OCI-LY7 (cell line): ENCODE measurements around the gene BRD7. TPM values are rescaled to one million over a fixed set of nuclear protein-coding genes. Genes with fewer than 3 reads are reported as not detected.

Source experiments
- BruUV-seq: library from RNA; stranded (reverse); fragments of 400-500 nt; replicated peaks from 2 replicates; lab custom pipeline; 2021; lab: Mats Ljungman, UMichigan
- CTCF ChIA-PET: fragments of 300-600 bp; sonication (Branson Sonifier 250); formaldehyde crosslinking; loops from one replicate; lab custom pipeline; 2022; ENCODE audit warnings: antibody characterized with exemption; ENCODE audit not compliant: unreplicated experiment; lab: Charles Lee
- POLR2A ChIA-PET: fragments of 300-600 bp; sonication (Branson Sonifier 250); formaldehyde crosslinking; loops from one replicate; lab custom pipeline; 2022; ENCODE audit warnings: antibody characterized with exemption; lab: Charles Lee
- DNase-seq: peaks from one replicate; pipeline ENCODE4 v3.0.0-alpha.2; 2015; ENCODE audit warnings: low spot score
- H2AFZ ChIP-seq: fragments of 200-600 bp; sonication (generic), shearing (Covaris generic); 2 replicates; pipeline ENCODE4 v1.6.1; 2014; ENCODE audit warnings: mild to moderate bottlenecking, antibody characterized with exemption, low read length, moderate library complexity
- H3K27ac ChIP-seq: fragments of 200-600 bp; sonication (generic); 2 replicates; pipeline ENCODE4 v1.5.1; 2014; ENCODE audit warnings: mixed run types, low read depth, mild to moderate bottlenecking, moderate library complexity, low read length, inconsistent platforms; ENCODE audit not compliant: poor library complexity, severe bottlenecking
- H3K36me3 ChIP-seq: fragments of 200-600 bp; sonication (generic); 2 replicates; pipeline ENCODE4 v1.6.1; 2014; ENCODE audit warnings: mild to moderate bottlenecking, antibody characterized with exemption, low read length, moderate library complexity, mixed read lengths; ENCODE audit not compliant: insufficient read depth
- H3K4me1 ChIP-seq: fragments of 200-600 bp; sonication (generic); 2 replicates; pipeline ENCODE4 v1.5.1; 2014; ENCODE audit warnings: mild to moderate bottlenecking, low read length; ENCODE audit not compliant: insufficient read depth, poor library complexity, severe bottlenecking
- H3K4me2 ChIP-seq: fragments of 200-600 bp; sonication (generic); 2 replicates; pipeline ENCODE4 v1.6.1; 2014; ENCODE audit warnings: mild to moderate bottlenecking, low read length
- H3K4me3 ChIP-seq: fragments of 200-600 bp; sonication (generic); 2 replicates; pipeline ENCODE4 v1.5.1; 2014; ENCODE audit warnings: mild to moderate bottlenecking, low read depth, low read length; ENCODE audit not compliant: poor library complexity, severe bottlenecking
- H3K79me2 ChIP-seq: fragments of 200-600 bp; sonication (generic); 2 replicates; pipeline ENCODE4 v1.6.1; 2016; ENCODE audit warnings: low read depth, mild to moderate bottlenecking, low read length, moderate library complexity, mixed read lengths; ENCODE audit not compliant: insufficient read depth
- H3K9me2 ChIP-seq: fragments of 200-600 bp; sonication (generic); 2 replicates; pipeline ENCODE4 v1.6.1; 2016; ENCODE audit warnings: mild to moderate bottlenecking, low read length, mixed read lengths; ENCODE audit not compliant: insufficient read depth
- H3K9me3 ChIP-seq: fragments of 200-600 bp; sonication (generic); 2 replicates; pipeline ENCODE4 v1.6.1; 2014; ENCODE audit warnings: mild to moderate bottlenecking, mixed run types, low read length, mixed read lengths
- H4K20me1 ChIP-seq: fragments of 200-600 bp; sonication (generic); 2 replicates; pipeline ENCODE4 v1.6.1; 2014; ENCODE audit warnings: mild to moderate bottlenecking, antibody characterized with exemption, low read length, moderate library complexity, mixed read lengths; ENCODE audit not compliant: insufficient read depth
- EZH2phosphoT487 ChIP-seq: fragments of 200-600 bp; sonication (generic); IDR thresholded peaks from 2 replicates; pipeline ENCODE4 v1.6.1; 2018; ENCODE audit warnings: low read depth, borderline replicate concordance, mild to moderate bottlenecking, mixed run types, antibody characterized with exemption, low read length, moderate library complexity, mixed read lengths
- intact Hi-C: fragments of 100-400 bp; cut with micrococcal nuclease; formaldehyde crosslinking; loops from one replicate; pipeline ENCODE4 v1.10.0; 2022; ENCODE audit not compliant: unreplicated experiment
- total RNA-seq, 2 experiments: library from RNA; depleted of rRNA in 1 of 2; stranded (reverse); fragments of >200 nt in 1 of 2; shearing (Covaris generic) in 1 of 2; gene quantifications; 2 replicates each; pipeline ENCODE4 v1.2.3, GENCODE V29; 2014 to 2022
- TF ChIP-seq, protein P1 (sequence below): fragments of 200-600 bp; sonication (generic); conservative IDR thresholded peaks from 2 replicates; pipeline ENCODE4 v1.5.1; 2014; ENCODE audit warnings: mild to moderate bottlenecking, antibody characterized with exemption, low read length, moderate library complexity, mixed read lengths

The BRD7 gene
- total RNA-seq, 2 experiments from 2014 or later: 78.5 to 105 TPM

GRCh38 chr16:50407351-50407750 is 38.6 kb upstream of the BRD7 start:
- ChIA-PET POLR2A (no interaction called here), CTCF (no interaction called here)
- Histone ChIP-seq H4K20me1 (no peaks in the 10 kb centered on the region), H2AFZ (no peak overlapping the region), H3K4me3 (no peak overlapping the region), H3K4me1 (no peaks in the 10 kb centered on the region), H3K4me2 (no peak overlapping the region), H3K36me3 (no peaks in the 10 kb centered on the region), H3K9me3 (0 out of 2 replicates have a peak, but pooled peaks cover 4% of the 10 kb centered on the region), H3K79me2 (no peaks in the 10 kb centered on the region), H3K27ac (no peak overlapping the region), H3K9me2 (no peaks in the 10 kb centered on the region)
- DNase-seq: no peak
- intact Hi-C loops: no loop called here
- TF ChIP-seq EZH2phosphoT487: no peak
- TF ChIP-seq, protein P1, sequence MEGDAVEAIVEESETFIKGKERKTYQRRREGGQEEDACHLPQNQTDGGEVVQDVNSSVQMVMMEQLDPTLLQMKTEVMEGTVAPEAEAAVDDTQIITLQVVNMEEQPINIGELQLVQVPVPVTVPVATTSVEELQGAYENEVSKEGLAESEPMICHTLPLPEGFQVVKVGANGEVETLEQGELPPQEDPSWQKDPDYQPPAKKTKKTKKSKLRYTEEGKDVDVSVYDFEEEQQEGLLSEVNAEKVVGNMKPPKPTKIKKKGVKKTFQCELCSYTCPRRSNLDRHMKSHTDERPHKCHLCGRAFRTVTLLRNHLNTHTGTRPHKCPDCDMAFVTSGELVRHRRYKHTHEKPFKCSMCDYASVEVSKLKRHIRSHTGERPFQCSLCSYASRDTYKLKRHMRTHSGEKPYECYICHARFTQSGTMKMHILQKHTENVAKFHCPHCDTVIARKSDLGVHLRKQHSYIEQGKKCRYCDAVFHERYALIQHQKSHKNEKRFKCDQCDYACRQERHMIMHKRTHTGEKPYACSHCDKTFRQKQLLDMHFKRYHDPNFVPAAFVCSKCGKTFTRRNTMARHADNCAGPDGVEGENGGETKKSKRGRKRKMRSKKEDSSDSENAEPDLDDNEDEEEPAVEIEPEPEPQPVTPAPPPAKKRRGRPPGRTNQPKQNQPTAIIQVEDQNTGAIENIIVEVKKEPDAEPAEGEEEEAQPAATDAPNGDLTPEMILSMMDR: no peak
- no TSS peak for BruUV-seq

GRCh38 chr16:50403491-50403890 is 34.7 kb upstream of the BRD7 start:
- no TSS peak for BruUV-seq
- H3K27ac ChIP-seq: no peak overlapping the region
- H2AFZ ChIP-seq: no peak overlapping the region
- TF ChIP-seq, protein P1: no peak
- no peak for TF ChIP-seq EZH2phosphoT487
- no peaks in the 10 kb centered on the region for H4K20me1 ChIP-seq
- H3K9me2 ChIP-seq: no peaks in the 10 kb centered on the region
- H3K79me2 ChIP-seq: no peaks in the 10 kb centered on the region
- DNase-seq: no peak
- intact Hi-C loops: no loop called here
- H3K4me3 ChIP-seq: no peak overlapping the region
- CTCF ChIA-PET: no interaction called here
- POLR2A ChIA-PET: no interaction called here
- no peaks in the 10 kb centered on the region for H3K36me3 ChIP-seq
- no peaks in the 10 kb centered on the region for H3K9me3 ChIP-seq
- no peaks in the 10 kb centered on the region for H3K4me1 ChIP-seq
- H3K4me2 ChIP-seq: no peak overlapping the region

GRCh38 chr16:50402298-50402895 is 33.6 kb upstream of the BRD7 start:
- no peak overlapping the region for H3K4me2 ChIP-seq
- no peaks in the 10 kb centered on the region for H3K79me2 ChIP-seq
- H3K36me3 ChIP-seq: no peaks in the 10 kb centered on the region
- intact Hi-C loops: no loop called here
- H3K27ac ChIP-seq: no peak overlapping the region
- POLR2A ChIA-PET: no interaction called here
- no peaks in the 10 kb centered on the region for H3K9me3 ChIP-seq
- H2AFZ ChIP-seq: no peak overlapping the region
- CTCF ChIA-PET: no interaction called here
- DNase-seq: no peak
- TF ChIP-seq, protein P1: no peak
- TF ChIP-seq EZH2phosphoT487: no peak
- no peak overlapping the region for H3K4me3 ChIP-seq
- no peaks in the 10 kb centered on the region for H4K20me1 ChIP-seq
- H3K9me2 ChIP-seq: no peaks in the 10 kb centered on the region
- no TSS peak for BruUV-seq
- no peaks in the 10 kb centered on the region for H3K4me1 ChIP-seq
